Fibroblast of mammary gland (primary cell): Measurements from ENCODE around the gene NCR2.
A peak's percentile ranks its signal among the peaks of the same experiment; 100 is the strongest.
"Not testable (repeated sequence)": the region's sequence is repeated elsewhere in the genome, so short reads cannot be mapped to it uniquely, and the experiment has no call there.

Experiments
- DNase-seq: peaks from one replicate; pipeline ENCODE4 v3.0.0-alpha.2; 2010; ENCODE audit warnings: low read depth
- H3K4me3 ChIP-seq: 2 replicates; pipeline ENCODE4 v1.5.1; 2011; ENCODE audit warnings: low read depth, mild to moderate bottlenecking, low read length, moderate library complexity; ENCODE audit not compliant: control insufficient read depth
- CTCF ChIP-seq: conservative IDR thresholded peaks from 2 replicates; pipeline ENCODE4 v1.5.1; 2011; ENCODE audit warnings: low read depth, low read length, inconsistent platforms; ENCODE audit not compliant: control insufficient read depth, insufficient read depth

The NCR2 gene

DNA sequence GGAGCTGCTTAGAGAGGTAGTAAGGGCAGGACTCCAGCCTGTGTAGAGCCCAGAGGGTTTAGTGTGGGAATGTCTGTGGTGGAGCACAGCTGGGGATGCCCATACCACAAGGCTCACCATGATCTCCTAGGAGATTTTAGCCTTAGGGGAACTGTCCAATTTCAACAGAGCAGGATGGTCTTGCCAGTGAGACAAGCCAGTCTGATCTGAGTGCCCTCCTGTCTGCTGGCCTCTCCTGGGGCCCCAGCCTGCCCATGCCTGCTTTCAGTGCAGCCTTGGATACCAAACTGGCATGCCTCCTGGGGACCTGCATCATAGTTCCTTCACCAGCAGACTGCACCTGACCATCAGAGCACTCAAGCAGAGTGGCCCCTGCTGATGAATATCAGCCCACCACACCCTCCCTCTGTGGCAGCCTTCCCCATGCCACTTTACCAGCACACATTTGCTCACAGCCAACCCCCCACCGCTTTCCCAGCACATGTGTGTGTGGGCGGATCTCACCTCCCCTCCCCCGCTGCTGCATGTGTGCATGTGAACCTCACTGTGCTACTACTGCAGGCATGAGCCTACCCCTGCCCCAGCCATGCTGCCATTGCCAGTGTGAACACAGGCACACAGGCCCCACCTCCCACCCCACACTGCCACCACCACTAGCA, 41.1 kb upstream of the NCR2 start:
- TF ChIP-seq CTCF = no peak
- no peak for DNase-seq
- H3K4me3 ChIP-seq = no peak overlapping the region

DNA sequence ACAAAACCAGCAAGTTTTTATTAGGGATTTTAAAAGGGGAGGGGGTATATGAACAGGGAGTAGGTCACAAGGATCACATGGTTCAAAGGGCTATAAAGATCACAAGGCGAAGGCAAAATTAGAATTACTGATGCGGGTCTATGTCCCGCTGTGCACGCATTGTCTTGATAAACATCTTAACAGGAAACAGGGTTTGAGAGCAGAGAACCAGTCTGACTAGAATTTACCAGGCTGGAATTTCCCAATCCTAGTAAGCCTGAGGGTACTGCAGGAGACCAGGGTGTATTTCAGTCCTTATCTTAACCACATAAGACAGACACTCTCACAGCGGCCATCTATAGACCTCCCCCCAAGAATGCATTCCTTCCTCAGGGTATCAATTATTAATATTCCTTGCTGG, 38.2 kb upstream of the NCR2 start:
- DNase-seq, H3K4me3 ChIP-seq: not testable (repeated sequence)

DNA sequence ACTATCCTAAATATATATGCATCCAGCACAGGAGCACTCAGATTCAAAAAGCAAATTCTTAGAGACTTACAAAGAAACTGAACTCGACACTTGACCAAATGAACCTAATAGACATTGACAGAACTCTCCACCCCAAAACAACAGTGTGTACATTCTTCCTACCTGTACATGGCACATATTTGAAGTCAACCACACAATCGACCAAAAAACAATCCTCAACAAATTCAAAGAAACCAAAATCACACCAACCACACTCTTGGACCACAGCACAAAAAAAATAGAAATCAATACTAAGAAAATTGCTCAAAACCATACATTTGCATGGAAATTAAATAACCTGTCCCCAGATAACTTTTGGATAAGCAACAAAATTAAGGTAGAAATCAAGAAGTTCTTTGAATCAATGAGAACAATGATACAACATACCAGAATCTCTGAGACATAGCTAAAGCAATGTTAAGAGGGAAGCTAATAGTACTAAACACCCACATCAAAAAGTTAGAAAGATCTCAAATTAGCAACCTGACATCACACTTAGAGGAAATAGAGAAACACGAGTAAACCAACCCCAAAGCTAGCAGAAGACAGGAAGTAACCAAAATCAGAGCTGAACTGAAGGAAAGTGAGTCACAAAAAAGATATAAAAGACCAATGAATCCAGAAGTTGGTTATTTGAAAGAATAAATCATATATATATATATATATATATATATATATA, 36.5 kb upstream of the NCR2 start:
- no peak for DNase-seq
- H3K4me3 ChIP-seq = no peak overlapping the region
- TF ChIP-seq CTCF = no peak

GRCh38 chr6:41302638-41303037, 32.8 kb upstream of the NCR2 start:
- TF ChIP-seq CTCF = no peak
- DNase-seq = no peak

DNA sequence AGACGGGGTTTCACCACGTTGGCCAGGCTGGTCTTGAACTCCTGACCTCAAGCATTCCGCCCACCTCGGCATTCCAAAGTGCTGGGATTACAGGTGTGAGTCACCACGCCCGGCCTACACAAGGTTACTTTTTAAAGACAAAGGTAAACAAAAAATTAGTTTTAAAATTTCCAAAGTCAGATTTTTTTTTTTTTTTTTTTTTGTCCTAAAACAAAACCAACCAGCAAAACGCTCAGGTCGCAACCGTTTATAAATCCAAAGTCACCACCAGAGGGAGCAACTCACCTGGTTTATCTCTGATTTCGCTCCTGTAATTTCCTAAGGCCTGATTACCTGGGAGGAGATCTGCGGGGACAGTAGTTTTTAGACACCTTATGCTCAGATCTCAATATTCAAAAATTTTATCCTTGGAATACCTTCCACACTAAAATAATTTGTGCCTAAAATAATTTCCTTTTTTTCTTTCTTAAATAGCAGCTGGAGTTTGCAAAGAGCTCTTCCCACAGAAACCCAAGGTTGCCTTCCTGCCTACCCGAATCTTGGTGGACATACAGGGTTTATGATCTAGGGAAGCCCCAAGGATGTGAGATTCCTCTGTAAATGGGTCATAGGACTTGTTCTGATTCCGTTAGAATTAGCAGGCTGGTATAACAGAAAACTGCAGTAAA, 29.1 kb upstream of the NCR2 start:
- peak; percentile 52 for TF ChIP-seq CTCF
- no peak overlapping the region for H3K4me3 ChIP-seq
- peak; percentile 57 for DNase-seq

More at GRCh38 chr6:41302638-41303037, 32.8 kb upstream of the NCR2 start:
- H3K4me3 ChIP-seq = no peak overlapping the region

GRCh38 chr6:41315203-41315602, 20.2 kb upstream of the NCR2 start:
- TF ChIP-seq CTCF = no peak
- no peak for DNase-seq
- H3K4me3 ChIP-seq = no peak overlapping the region
